HepG2 (cell line): ENCODE measurements around the gene OR7A5. TPM values are rescaled to one million over a fixed set of nuclear protein-coding genes. Genes with fewer than 3 reads are reported as not detected.

ENCODE experiments used
- ATAC-seq: fragments of 200-7000 bp; cut with Tn5 transposase; 3 replicates; pipeline ENCODE4 v1.9.1; 2020; ENCODE audit warnings: mild to moderate bottlenecking, moderate library complexity
- BruUV-seq: library from RNA; stranded (reverse); fragments of 400-500 nt; replicated peaks from 2 replicates; lab custom pipeline; 2021; lab: Mats Ljungman, UMichigan
- CTCF ChIA-PET: fragments of 300-600 bp; formaldehyde crosslinking; extraction: SDS; loops from one replicate; lab custom pipeline; 2021; ENCODE audit warnings: low total read pairs, inconsistent platforms, low intra/inter-chr PET ratio; lab: Yijun Ruan, JAX
- POLR2A ChIA-PET: fragments of 350-600 bp; sonication (Branson Sonifier 250); formaldehyde crosslinking; loops from one replicate; lab custom pipeline; 2020; ENCODE audit warnings: antibody characterized with exemption, inconsistent platforms; lab: Yijun Ruan, JAX
- DNase-seq: peaks from one replicate; pipeline ENCODE4 v3.0.0-alpha.2; 2015; ENCODE audit warnings: low spot score
- FAIRE-seq: peaks from 3 replicates; lab custom pipeline; 2011; peaks lifted over from hg19 to GRCh38; lab: Jason Lieb, UNC
- H2AFZ ChIP-seq: one replicate; pipeline ENCODE4 v1.6.1; 2011; ENCODE audit warnings: low read length, inconsistent platforms
- H3K27ac ChIP-seq: fragments of 300-600 bp; 3 replicates; pipeline ENCODE4 v1.8.0; 2011; ENCODE audit warnings: mixed run types, mild to moderate bottlenecking, mixed read lengths, low read length, inconsistent platforms; ENCODE audit not compliant: insufficient read depth; ENCODE audit errors: extremely low read length
- H3K27me3 ChIP-seq, 2 experiments: fragments of 200-600 bp in 1 of 2; 2 replicates in 1 of 2; 3 replicates in 1 of 2; pipeline versions ENCODE4 v1.6.0 to v1.8.0; 2011; ENCODE audit warnings: low read length in 2 of 2, mild to moderate bottlenecking in 2 of 2, moderate library complexity in 2 of 2, inconsistent platforms in 1 of 2; ENCODE audit not compliant: insufficient read depth in 2 of 2, control insufficient read depth in 1 of 2
- H3K36me3 ChIP-seq, 2 experiments: fragments of 200-600 bp in 1 of 2; replicated peaks in 1 of 2; 2 replicates in 1 of 2; 3 replicates in 1 of 2; pipeline versions ENCODE4 v1.5.1 to v1.8.0; 2011; ENCODE audit warnings: low read length in 2 of 2, inconsistent platforms in 1 of 2; ENCODE audit not compliant: insufficient read depth in 2 of 2, control insufficient read depth in 1 of 2
- H3K4me1 ChIP-seq: 2 replicates; pipeline ENCODE4 v1.5.1; 2012; ENCODE audit warnings: low read length, inconsistent platforms; ENCODE audit not compliant: insufficient read depth
- H3K4me2 ChIP-seq: 2 replicates; pipeline ENCODE4 v1.6.0; 2011; ENCODE audit warnings: low read depth, low read length, inconsistent platforms
- H3K4me3 ChIP-seq, 3 experiments: fragments of 200-600 bp in 1 of 3; sonication (generic), shearing (Covaris generic) in 1 of 3; replicated peaks in 1 of 3; 2 replicates each; pipeline ENCODE4 v1.5.1; 2011 to 2016; ENCODE audit warnings: low read length in 3 of 3, inconsistent platforms in 2 of 3, low read depth in 2 of 3, mild to moderate bottlenecking in 2 of 3, control low read depth in 1 of 3, mixed read lengths in 1 of 3; ENCODE audit not compliant: insufficient read depth in 1 of 3
- H3K79me2 ChIP-seq: one replicate; pipeline ENCODE4 v1.6.1; 2011; ENCODE audit warnings: low read length, inconsistent platforms; ENCODE audit not compliant: insufficient read depth
- H3K9ac ChIP-seq: 2 replicates; pipeline ENCODE4 v1.6.0; 2011; ENCODE audit warnings: mild to moderate bottlenecking, low read depth, low read length, inconsistent platforms; ENCODE audit not compliant: insufficient read depth
- H3K9me3 ChIP-seq: 2 replicates; pipeline ENCODE4 v1.5.1; 2012; ENCODE audit warnings: mild to moderate bottlenecking, low read length
- H4K20me1 ChIP-seq: 2 replicates; pipeline ENCODE4 v1.6.0; 2011; ENCODE audit warnings: inconsistent platforms, mild to moderate bottlenecking, low read length, moderate library complexity; ENCODE audit not compliant: insufficient read depth
- AHDC1 ChIP-seq: sonication (generic); formaldehyde crosslinking; IDR thresholded peaks from 2 replicates; pipeline ENCODE4 v1.5.1; 2020; ENCODE audit warnings: mild to moderate bottlenecking, missing genetic modification reagents, borderline replicate concordance
- ATF7 ChIP-seq, 2 experiments: fragments of 450-650 bp in 1 of 2; sonication (generic) in 1 of 2; formaldehyde crosslinking in 1 of 2; IDR thresholded peaks; 2 replicates each; pipeline versions ENCODE4 v1.4.0 to v1.6.1; 2016 to 2020; ENCODE audit warnings: antibody characterized with exemption in 1 of 2, mild to moderate bottlenecking in 1 of 2, missing genetic modification reagents in 1 of 2
- CBX5 ChIP-seq: sonication (generic); formaldehyde crosslinking; IDR thresholded peaks from 2 replicates; pipeline ENCODE4 v1.4.0; 2020; ENCODE audit warnings: missing genetic modification reagents, borderline replicate concordance
- LBX2 ChIP-seq: sonication (generic); formaldehyde crosslinking; IDR thresholded peaks from 2 replicates; pipeline ENCODE4 v1.5.0; 2020; ENCODE audit warnings: missing genetic modification reagents, mild to moderate bottlenecking, borderline replicate concordance
- MTERF4 ChIP-seq: sonication (generic); formaldehyde crosslinking; IDR thresholded peaks from 2 replicates; pipeline ENCODE4 v1.8.0; 2023; ENCODE audit warnings: mild to moderate bottlenecking, missing genetic modification reagents
- NR2F6 ChIP-seq, 2 experiments: IDR thresholded peaks; 2 replicates each; pipeline ENCODE4 v1.6.1; 2016; ENCODE audit warnings: antibody characterized with exemption in 1 of 2, mild to moderate bottlenecking in 1 of 2
- PTBP1 ChIP-seq: fragments of 200-400 bp; formaldehyde crosslinking; IDR thresholded peaks from 2 replicates; pipeline ENCODE4 v1.6.1; 2018; ENCODE audit warnings: low read length, low read depth; ENCODE audit not compliant: poor library complexity, severe bottlenecking
- SETDB1 ChIP-seq: sonication (generic); formaldehyde crosslinking; IDR thresholded peaks from 2 replicates; pipeline ENCODE4 v1.5.1; 2020; ENCODE audit warnings: missing genetic modification reagents, mild to moderate bottlenecking, borderline replicate concordance
- TEAD3 ChIP-seq: optimal IDR thresholded peaks from 2 replicates; pipeline ENCODE3; 2016; ENCODE audit warnings: borderline replicate concordance
- ZBTB38 ChIP-seq: sonication (generic); formaldehyde crosslinking; IDR thresholded peaks from 2 replicates; pipeline ENCODE4 v1.5.1; 2020; ENCODE audit warnings: mild to moderate bottlenecking, missing genetic modification reagents
- WGBS: methylation state at CpG from one replicate; pipeline ENCODE4 v1.1.6; 2017; ENCODE audit warnings: low lambda C conversion rate; 5-methylcytosine and 5-hydroxymethylcytosine counted together
- in situ Hi-C: cut with HindIII; loops from 2 replicates; pipeline ENCODE4 v1.10.0; 2017; ENCODE audit warnings: low pct_unique_long_range_greater_than_20kb; ENCODE audit not compliant: extremely low pct_ligation_motif_present
- intact Hi-C: fragments of 100-400 bp; cut with micrococcal nuclease; formaldehyde crosslinking; loops from one replicate; pipeline ENCODE4 v1.10.0; 2022; ENCODE audit not compliant: unreplicated experiment
- polyA plus RNA-seq, 8 experiments: library from polyadenylated mRNA; depleted of rRNA in 3 of 8; stranded (reverse) in 7 of 8; unstranded in 1 of 8; fragments of >200 nt; fragmentation: Illumina TruSeq in 4 of 8; extraction: Trizol in 4 of 8; gene quantifications; 2 replicates each; pipeline versions ENCODE4 v1.2.1 to v1.2.3, GENCODE V29; 2011 to 2016; ENCODE audit warnings: low read depth in 4 of 8, missing spikeins in 1 of 8, mixed read lengths in 1 of 8; ENCODE audit not compliant: insufficient read depth in 1 of 8
- total RNA-seq, 5 experiments: library from RNA; depleted of rRNA; stranded (reverse); fragments of >200 nt; fragmentation: Illumina TruSeq; extraction: Trizol; gene quantifications; 2 replicates each; pipeline ENCODE4 v1.2.3, GENCODE V29; 2016; ENCODE audit warnings: low read depth in 1 of 5

Gene OR7A5
- total and polyA plus RNA-seq, 2 of the 13 experiments (the other 11 are each of a cell fraction or from before 2014, with no cell fraction given): not detected

- BruUV-seq: no TSS peak
- no peaks in the 10 kb centered on the region for H3K36me3 ChIP-seq
- POLR2A ChIA-PET: no interaction called here
- no peak overlapping the region for H3K9ac ChIP-seq
- no peak overlapping the region for H2AFZ ChIP-seq
- intact Hi-C loops (no loop called here), in situ Hi-C loops (no loop called here)
- CTCF ChIA-PET: no interaction called here
- H3K4me1 ChIP-seq: no peaks in the 10 kb centered on the region
- no peaks in the 10 kb centered on the region for H3K27me3 ChIP-seq
- DNase-seq (no peak), FAIRE-seq (no peak), ATAC-seq (no peak)
- 0% methylated on average over 3 of the region's 4 CpGs for WGBS
- H3K9me3 ChIP-seq: no peaks in the 10 kb centered on the region
- no peak overlapping the region for H3K4me2 ChIP-seq
- H3K27ac ChIP-seq: no peak overlapping the region
- no peaks in the 10 kb centered on the region for H3K79me2 ChIP-seq
- H3K4me3 ChIP-seq: no peak overlapping the region
- TF ChIP-seq MTERF4: no peak
- TF ChIP-seq AHDC1 (CRISPR knock-in tag): no peak
- no peak for TF ChIP-seq TEAD3 (CRISPR knock-in tag)
- TF ChIP-seq CBX5: no peak
- no peak for TF ChIP-seq PTBP1
- TF ChIP-seq SETDB1 (CRISPR knock-in tag): no peak
- TF ChIP-seq NR2F6 (IDR thresholded peaks at IDR 0.05): no peak
- TF ChIP-seq NR2F6 (CRISPR knock-in tag; IDR thresholded peaks at IDR 0.05): no peak
- no peak for TF ChIP-seq ZBTB38 (CRISPR knock-in tag)
- TF ChIP-seq LBX2: no peak
- TF ChIP-seq ATF7 (IDR thresholded peaks at IDR 0.05): no peak
- no peak for TF ChIP-seq ATF7 (CRISPR knock-in tag; IDR thresholded peaks at IDR 0.05)
- no peaks in the 10 kb centered on the region for H4K20me1 ChIP-seq
Measured at GRCh38 chr19:14837391-14837790, 2.4 kb upstream of the OR7A5 start.
